K562 (cell line): ENCODE data around the gene CNIH3. TPM values are rescaled to one million over a fixed set of nuclear protein-coding genes. Genes with fewer than 3 reads are reported as not detected.

Source experiments
- ATAC-seq: fragments of 200-7000 bp; cut with Tn5 transposase; 3 replicates; pipeline ENCODE4 v1.9.1; 2020; ENCODE audit warnings: moderate library complexity
- BruUV-seq: library from RNA; stranded (reverse); fragments of 400-500 nt; replicated peaks from 2 replicates; lab custom pipeline; 2021; lab: Mats Ljungman, UMichigan
- CTCF ChIA-PET: fragments of 300-600 bp; formaldehyde crosslinking; extraction: SDS; loops from one replicate; lab custom pipeline; 2021; ENCODE audit warnings: low intra/inter-chr PET ratio; lab: Yijun Ruan, JAX
- POLR2A ChIA-PET: fragments of 300-600, 350-650 bp; sonication (Branson Sonifier 250); formaldehyde crosslinking; extraction: SDS; loops from one replicate; lab custom pipeline; 2021; ENCODE audit warnings: antibody characterized with exemption, inconsistent platforms; lab: Yijun Ruan, JAX
- DNase-seq, 4 experiments: peaks; one replicate each; pipeline versions ENCODE4 v3.0.0 to v3.0.0-alpha.2; 2011 to 2018; ENCODE audit warnings: low spot score in 3 of 4, mixed read lengths in 3 of 4; ENCODE audit errors: extremely low read depth in 1 of 4
- FAIRE-seq: peaks from 2 replicates; lab custom pipeline; 2011; peaks lifted over from hg19 to GRCh38; lab: Jason Lieb, UNC
- H2AFZ ChIP-seq: 2 replicates; pipeline ENCODE4 v1.6.0; 2011; ENCODE audit warnings: low read depth, low read length, control low read depth, inconsistent platforms
- H3K27ac ChIP-seq: fragments of 200-600 bp; 3 replicates; pipeline ENCODE4 v1.8.0; 2011; ENCODE audit warnings: low read depth, mild to moderate bottlenecking, control low read depth, inconsistent platforms, low read length, moderate library complexity, mixed read lengths; ENCODE audit errors: extremely low read depth
- H3K27me3 ChIP-seq, 2 experiments: fragments of 300-600 bp in 1 of 2; 2 replicates in 1 of 2; 3 replicates in 1 of 2; pipeline versions ENCODE4 v1.6.0 to v1.8.0; 2011; ENCODE audit warnings: inconsistent platforms in 2 of 2, low read length in 2 of 2, mild to moderate bottlenecking in 1 of 2, mixed read lengths in 1 of 2, moderate library complexity in 1 of 2; ENCODE audit not compliant: control insufficient read depth in 2 of 2, insufficient read depth in 2 of 2
- H3K36me3 ChIP-seq: fragments of 300-600 bp; 3 replicates; pipeline ENCODE4 v1.8.0; 2011; ENCODE audit warnings: mild to moderate bottlenecking, low read length, inconsistent platforms; ENCODE audit not compliant: control insufficient read depth, insufficient read depth
- H3K4me1 ChIP-seq, 2 experiments: fragments of 200-600 bp in 1 of 2; replicated peaks in 1 of 2; 2 replicates in 1 of 2; 3 replicates in 1 of 2; pipeline versions ENCODE4 v1.5.1 to v1.8.0; 2011; ENCODE audit warnings: inconsistent platforms in 2 of 2, low read length in 2 of 2, mild to moderate bottlenecking in 1 of 2, mixed read lengths in 1 of 2, moderate library complexity in 1 of 2; ENCODE audit not compliant: control insufficient read depth in 2 of 2, insufficient read depth in 2 of 2
- H3K4me2 ChIP-seq: 2 replicates; pipeline ENCODE4 v1.6.1; 2011; ENCODE audit warnings: low read length, control low read depth, inconsistent platforms, mixed read lengths; ENCODE audit not compliant: insufficient read depth
- H3K4me3 ChIP-seq: fragments of 200-600 bp; sonication (generic), shearing (Covaris generic); 2 replicates; pipeline ENCODE4 v1.5.1; 2016; ENCODE audit warnings: control low read depth, inconsistent platforms
- H3K79me2 ChIP-seq: fragments of 200-600 bp; 3 replicates; pipeline ENCODE4 v1.8.0; 2011; ENCODE audit warnings: low read length, inconsistent platforms; ENCODE audit not compliant: control insufficient read depth, insufficient read depth
- H3K9ac ChIP-seq, 2 experiments: 2 replicates each; pipeline versions ENCODE4 v1.6.0 to v1.6.1; 2011; ENCODE audit warnings: low read depth in 2 of 2, low read length in 2 of 2, control low read depth in 1 of 2, inconsistent platforms in 1 of 2, mild to moderate bottlenecking in 1 of 2, mixed read lengths in 1 of 2; ENCODE audit not compliant: insufficient read depth in 1 of 2
- H3K9me1 ChIP-seq: one replicate; pipeline ENCODE4 v1.6.0; 2011; ENCODE audit warnings: inconsistent platforms, mild to moderate bottlenecking, low read length, moderate library complexity; ENCODE audit not compliant: control insufficient read depth, insufficient read depth
- H3K9me3 ChIP-seq: replicated peaks from 2 replicates; pipeline ENCODE4 v1.5.1; 2011; ENCODE audit warnings: low read depth, low read length, inconsistent platforms; ENCODE audit not compliant: control insufficient read depth, insufficient read depth
- H4K20me1 ChIP-seq: replicated peaks from 2 replicates; pipeline ENCODE4 v1.6.1; 2011; ENCODE audit warnings: low read length, inconsistent platforms, mixed read lengths; ENCODE audit not compliant: control insufficient read depth, insufficient read depth
- CEBPB ChIP-seq: fragments of 450-650 bp; IDR thresholded peaks from 2 replicates; pipeline ENCODE4 v1.6.1; 2016; ENCODE audit warnings: missing genetic modification characterization, missing compliant biosample characterization
- CHD1 ChIP-seq: fragments of 200-600 bp; sonication (generic); IDR thresholded peaks from one replicate; pipeline ENCODE4 v1.6.1; 2012; ENCODE audit warnings: mild to moderate bottlenecking, moderate library complexity, low read length, inconsistent platforms
- EP300 ChIP-seq: IDR thresholded peaks from 2 replicates; pipeline ENCODE4 v1.6.1; 2012; ENCODE audit warnings: low read length, improper control_type of control experiment
- FUS ChIP-seq: fragments of 200-400 bp; formaldehyde crosslinking; optimal IDR thresholded peaks from 2 replicates; pipeline ENCODE3; 2017; ENCODE audit warnings: low read depth, low read length
- GTF2E2 ChIP-seq: fragments of 200-800 bp; sonication (Bioruptor generic); IDR thresholded peaks from 2 replicates; pipeline ENCODE4 v1.6.1; 2016; ENCODE audit warnings: missing genetic modification characterization, missing compliant biosample characterization
- HDAC2 ChIP-seq: fragments of 450-650 bp; IDR thresholded peaks from 2 replicates; pipeline ENCODE4 v1.6.1; 2016; ENCODE audit warnings: mild to moderate bottlenecking
- IRF2 ChIP-seq: sonication (generic); formaldehyde crosslinking; IDR thresholded peaks from 2 replicates; pipeline ENCODE4 v1.8.1; 2022; ENCODE audit warnings: mild to moderate bottlenecking, missing genetic modification reagents
- JUNB ChIP-seq: fragments of 450-650 bp; formaldehyde crosslinking; conservative IDR thresholded peaks from 2 replicates; pipeline ENCODE4 v1.4.0; 2020; ENCODE audit warnings: mild to moderate bottlenecking
- MECOM ChIP-seq: fragments of 250-450 bp; sonication (Bioruptor Pico); IDR thresholded peaks from 2 replicates; pipeline ENCODE4 v1.8.0; 2022; ENCODE audit warnings: inconsistent platforms
- MTA1 ChIP-seq: fragments of 450-650 bp; IDR thresholded peaks from 2 replicates; pipeline ENCODE4 v1.6.1; 2017; ENCODE audit warnings: borderline replicate concordance
- NR4A1 ChIP-seq, 2 experiments: fragments of 250-450 bp in 1 of 2; fragments of 450-650 bp in 1 of 2; sonication (Bioruptor Pico) in 1 of 2; IDR thresholded peaks; 2 replicates each; pipeline versions ENCODE4 v1.4.0 to v1.6.1; 2016 to 2020; ENCODE audit warnings: mild to moderate bottlenecking in 2 of 2, missing compliant biosample characterization in 1 of 2, missing genetic modification characterization in 1 of 2, moderate library complexity in 1 of 2
- NUFIP1 ChIP-seq: fragments of 450-650 bp; IDR thresholded peaks from 2 replicates; pipeline ENCODE4 v1.6.1; 2018; ENCODE audit not compliant: partially characterized antibody
- ZNF311 ChIP-seq: fragments of 250-450 bp; sonication (Bioruptor Pico); IDR thresholded peaks from 2 replicates; pipeline ENCODE4 v1.4.0; 2020; ENCODE audit warnings: mild to moderate bottlenecking, moderate library complexity
- ZNF316 ChIP-seq: fragments of 450-650 bp; IDR thresholded peaks from 2 replicates; pipeline ENCODE4 v1.6.1; 2016
- ZNF609 ChIP-seq: sonication (generic); formaldehyde crosslinking; IDR thresholded peaks from 2 replicates; pipeline ENCODE4 v1.8.1; 2023; ENCODE audit warnings: missing genetic modification reagents, mild to moderate bottlenecking, borderline replicate concordance
- WGBS: fragments of 100-300 bp; shearing (Covaris generic); methylation state at CpG from one replicate; pipeline ENCODE4 v1.1.6; 2016; ENCODE audit warnings: low coverage, mixed read lengths; ENCODE audit not compliant: insufficient coverage; ENCODE audit errors: missing lambda C conversion rate; 5-methylcytosine and 5-hydroxymethylcytosine counted together
- in situ Hi-C: fragments of 300-500 bp; cut with MboI; formaldehyde crosslinking; loops from 4 replicates; pipeline ENCODE4 v1.15.0; 2018; ENCODE audit warnings: inconsistent platforms, mixed read lengths
- intact Hi-C: fragments of 100-400 bp; cut with micrococcal nuclease; formaldehyde crosslinking; loops from 2 replicates; pipeline ENCODE4 v1.14.2; 2022
- polyA plus RNA-seq, 8 experiments: library from polyadenylated mRNA; depleted of rRNA in 4 of 8; stranded (reverse) in 5 of 8; unstranded in 3 of 8; fragments of >200 nt; fragmentation: Nextera tagmentation in 2 of 8; fragmentation: Illumina TruSeq in 1 of 8; extraction: Ambion mirVana in 2 of 8; extraction: Trizol in 1 of 8; gene quantifications; 2 replicates each; pipeline versions ENCODE4 v1.2.1 to v1.2.3, GENCODE V29; 2011 to 2014; ENCODE audit warnings: inconsistent platforms in 1 of 8, missing spikeins in 1 of 8
- total RNA-seq, 7 experiments: library from RNA; depleted of rRNA in 6 of 7; stranded (reverse); fragments of >200 nt in 6 of 7; fragmentation: Illumina TruSeq in 2 of 7; extraction: Trizol in 2 of 7; gene quantifications; 2 replicates each; pipeline versions ENCODE4 v1.2.1 to v1.2.3, GENCODE V29; 2011 to 2021; ENCODE audit warnings: low replicate concordance in 1 of 7

The CNIH3 gene
- total and polyA plus RNA-seq, 9 of the 15 experiments (the other 6 are each of a cell fraction or from before 2014, with no cell fraction given) = 0.14 to 1.8 (median 0.79) TPM

GRCh38 chr1:224640018-224640417 is 23.9 kb downstream of the CNIH3 start (continued):
- TF ChIP-seq ZNF609 (CRISPR knock-in tag) = no peak

GRCh38 chr1:224640587-224640986 is 24.5 kb downstream of the CNIH3 start:
- 0% methylated on average over 4 of the region's 4 CpGs for WGBS
- TF ChIP-seq EP300 (no peak), ZNF311 (no peak), IRF2 (CRISPR knock-in tag) (no peak), CEBPB (tag) (no peak), CHD1 (no peak), FUS (no peak), GTF2E2 (tag) (no peak), NUFIP1 (no peak), HDAC2 (no peak), NR4A1 (CRISPR knock-in tag; IDR thresholded peaks at IDR 0.05) (no peak), NR4A1 (tag; IDR thresholded peaks at IDR 0.05) (no peak), MECOM (CRISPR knock-in tag) (no peak), ZNF316 (no peak), JUNB (CRISPR knock-in tag) (no peak), MTA1 (no peak)

More at GRCh38 chr1:224640587-224640986, 24.5 kb downstream of the CNIH3 start:
- Histone ChIP-seq H3K79me2 (no peaks in the 10 kb centered on the region), H3K4me3 (no peak overlapping the region), H3K36me3 (no peaks in the 10 kb centered on the region), H3K27ac (no peak overlapping the region), H3K9me1 (no peaks in the 10 kb centered on the region), H3K27me3 (peaks cover 38 to 64% of the 10 kb centered on the region in 2 experiments), H4K20me1 (no peaks in the 10 kb centered on the region), H3K4me2 (no peak overlapping the region), H3K9ac (no peak overlapping the region), H3K9me3 (no peaks in the 10 kb centered on the region), H2AFZ (no peak overlapping the region), H3K4me1 (no peaks in the 10 kb centered on the region)
- no peak for DNase-seq
- no peak for ATAC-seq
- in situ Hi-C loops = loop anchor here (5.0 kb wide), 1 partner anchor 128 kb away; no protein-coding TSS in a partner anchor
- intact Hi-C loops = loop anchor here (5.0 to 10.0 kb wide), 2 partner anchors 212 to 526 kb away; partner anchors contain the start of gene FBXO28
- no TSS peak for BruUV-seq
- ChIA-PET CTCF (interaction anchor here (1.9 kb wide), 1 partner anchor 127 kb away, joined by 16 read pairs; no protein-coding TSS in a partner anchor), POLR2A (no interaction called here)
- FAIRE-seq = no peak
